IMR-90 (cell line): Measurements from ENCODE around the gene IL20. TPM values are rescaled to one million over a fixed set of nuclear protein-coding genes. Genes with fewer than 3 reads are reported as not detected.

Source experiments
- ATAC-seq: fragments of 200-7000 bp; cut with Tn5 transposase; 2 replicates; pipeline ENCODE4 v1.9.1; 2020; ENCODE audit warnings: low read depth, mild to moderate bottlenecking, moderate library complexity
- BruUV-seq: library from RNA; stranded (reverse); fragments of 400-500 nt; replicated peaks from 2 replicates; lab custom pipeline; 2021; lab: Mats Ljungman, UMichigan
- CTCF ChIA-PET: fragments of 300-600 bp; formaldehyde crosslinking; extraction: SDS; loops from one replicate; lab custom pipeline; 2021; ENCODE audit warnings: antibody characterized with exemption; lab: Yijun Ruan, JAX
- POLR2A ChIA-PET: fragments of 300-600 bp; sonication (Branson Sonifier 250); formaldehyde crosslinking; loops from one replicate; lab custom pipeline; 2022; ENCODE audit warnings: antibody characterized with exemption; ENCODE audit not compliant: unreplicated experiment; lab: Charles Lee
- DNase-seq: peaks from one replicate; pipeline ENCODE4 v3.0.0; 2013
- H2AFZ ChIP-seq: replicated peaks from 2 replicates; pipeline ENCODE3; 2013; ENCODE audit warnings: low read length, mild to moderate bottlenecking; ENCODE audit not compliant: poor library complexity
- H2AK5ac ChIP-seq: 2 replicates; pipeline ENCODE4 v1.6.1; 2013; ENCODE audit warnings: low read depth, low read length, inconsistent platforms
- H2AK9ac ChIP-seq: replicated peaks from 2 replicates; pipeline ENCODE3; 2013; ENCODE audit warnings: mild to moderate bottlenecking, low read depth, low read length, moderate library complexity; ENCODE audit not compliant: poor library complexity
- H2BK120ac ChIP-seq: 2 replicates; pipeline ENCODE4 v1.6.1; 2013; ENCODE audit warnings: low read depth, low read length, inconsistent platforms
- H2BK15ac ChIP-seq: 3 replicates; pipeline ENCODE4 v1.6.1; 2013; ENCODE audit warnings: low read depth, low read length, inconsistent platforms
- H2BK20ac ChIP-seq: 2 replicates; pipeline ENCODE4 v1.6.1; 2013; ENCODE audit warnings: low read depth, mild to moderate bottlenecking, inconsistent platforms, low read length, moderate library complexity
- H2BK5ac ChIP-seq: 2 replicates; pipeline ENCODE4 v1.6.1; 2013; ENCODE audit warnings: mild to moderate bottlenecking, low read depth, low read length, inconsistent platforms; ENCODE audit not compliant: poor library complexity, severe bottlenecking
- H3K14ac ChIP-seq: replicated peaks from 2 replicates; pipeline ENCODE4 v1.6.1; 2013; ENCODE audit warnings: low read depth, low read length, inconsistent platforms
- H3K18ac ChIP-seq: 2 replicates; pipeline ENCODE4 v1.6.1; 2013; ENCODE audit warnings: low read depth, low read length, control low read depth
- H3K23ac ChIP-seq: 2 replicates; pipeline ENCODE4 v1.6.1; 2013; ENCODE audit warnings: low read depth, low read length, inconsistent platforms
- H3K27ac ChIP-seq: 2 replicates; pipeline ENCODE4 v1.5.1; 2013; ENCODE audit warnings: mild to moderate bottlenecking, control low read depth, low read length; ENCODE audit not compliant: insufficient read depth
- H3K27me3 ChIP-seq: 2 replicates; pipeline ENCODE4 v1.6.1; 2013; ENCODE audit warnings: low read length; ENCODE audit not compliant: control insufficient read depth, insufficient read depth
- H3K36me3 ChIP-seq: 2 replicates; pipeline ENCODE4 v1.6.1; 2013; ENCODE audit warnings: low read length, mixed read lengths; ENCODE audit not compliant: control insufficient read depth, insufficient read depth
- H3K4ac ChIP-seq: 2 replicates; pipeline ENCODE4 v1.6.1; 2013; ENCODE audit warnings: low read depth, low read length, inconsistent platforms
- H3K4me1 ChIP-seq: 2 replicates; pipeline ENCODE4 v1.6.1; 2013; ENCODE audit warnings: low read length, mixed read lengths; ENCODE audit not compliant: control insufficient read depth, insufficient read depth
- H3K4me2 ChIP-seq: 2 replicates; pipeline ENCODE4 v1.6.1; 2013; ENCODE audit warnings: low read depth, mild to moderate bottlenecking, control low read depth, low read length, moderate library complexity
- H3K4me3 ChIP-seq: 2 replicates; pipeline ENCODE4 v1.5.1; 2013; ENCODE audit warnings: low read depth, mild to moderate bottlenecking, control low read depth, low read length, moderate library complexity; ENCODE audit not compliant: insufficient read depth
- H3K56ac ChIP-seq: 2 replicates; pipeline ENCODE4 v1.6.1; 2013; ENCODE audit warnings: low read length, inconsistent platforms; ENCODE audit not compliant: insufficient read depth; ENCODE audit errors: extremely low read depth
- H3K79me1 ChIP-seq, 2 experiments: 2 replicates each; pipeline ENCODE4 v1.6.1; 2013; ENCODE audit warnings: low read length in 2 of 2, inconsistent platforms in 1 of 2, low read depth in 1 of 2
- H3K9ac ChIP-seq: 2 replicates; pipeline ENCODE4 v1.6.1; 2013; ENCODE audit warnings: low read depth, low read length, control low read depth
- H3K9me1 ChIP-seq: 2 replicates; pipeline ENCODE4 v1.6.1; 2013; ENCODE audit warnings: low read length, inconsistent platforms; ENCODE audit not compliant: insufficient read depth
- H3K9me3 ChIP-seq: 2 replicates; pipeline ENCODE4 v1.6.1; 2013; ENCODE audit warnings: low read length; ENCODE audit not compliant: control insufficient read depth, insufficient read depth
- H4K20me1 ChIP-seq: 2 replicates; pipeline ENCODE4 v1.6.1; 2013; ENCODE audit warnings: low read length, inconsistent platforms; ENCODE audit not compliant: insufficient read depth
- H4K5ac ChIP-seq: 2 replicates; pipeline ENCODE4 v1.6.1; 2013; ENCODE audit warnings: mild to moderate bottlenecking, low read depth, low read length, control low read depth
- H4K8ac ChIP-seq, 2 experiments: 2 replicates each; pipeline ENCODE4 v1.6.1; 2013; ENCODE audit warnings: low read depth in 2 of 2, low read length in 2 of 2, control low read depth in 1 of 2, inconsistent platforms in 1 of 2
- H4K91ac ChIP-seq: 2 replicates; pipeline ENCODE4 v1.6.1; 2013; ENCODE audit warnings: low read depth, low read length, inconsistent platforms; ENCODE audit not compliant: insufficient read depth
- BHLHE40 ChIP-seq: fragments of 150-350 bp; IDR thresholded peaks from 2 replicates; pipeline ENCODE4 v1.6.1; 2016; ENCODE audit warnings: mild to moderate bottlenecking, low read depth, low read length
- CEBPB ChIP-seq: IDR thresholded peaks from 2 replicates; pipeline ENCODE4 v1.6.1; 2012; ENCODE audit warnings: low read depth, low read length, improper control_type of control experiment
- CHD1 ChIP-seq: IDR thresholded peaks from 2 replicates; pipeline ENCODE4 v1.6.1; 2012; ENCODE audit warnings: low read depth, low read length, improper control_type of control experiment
- CTCF ChIP-seq: conservative IDR thresholded peaks from 2 replicates; pipeline ENCODE4 v1.5.1; 2012; ENCODE audit warnings: mild to moderate bottlenecking, low read depth, low read length, improper control_type of control experiment
- FOS ChIP-seq: fragments of 150-350 bp; IDR thresholded peaks from 2 replicates; pipeline ENCODE4 v1.6.1; 2016; ENCODE audit warnings: low read depth, low read length
- MAFK ChIP-seq: IDR thresholded peaks from 2 replicates; pipeline ENCODE4 v1.6.1; 2012; ENCODE audit warnings: low read depth, low read length, improper control_type of control experiment
- MAZ ChIP-seq: IDR thresholded peaks from 2 replicates; pipeline ENCODE4 v1.6.1; 2012; ENCODE audit warnings: low read depth, mild to moderate bottlenecking, low read length, improper control_type of control experiment, moderate library complexity, borderline replicate concordance
- MXI1 ChIP-seq: IDR thresholded peaks from 2 replicates; pipeline ENCODE4 v1.6.1; 2012; ENCODE audit warnings: low read depth, mild to moderate bottlenecking, low read length, moderate library complexity, borderline replicate concordance
- NFE2L2 ChIP-seq: fragments of 150-350 bp; IDR thresholded peaks from 2 replicates; pipeline ENCODE4 v1.6.1; 2016; ENCODE audit warnings: low read depth, mild to moderate bottlenecking, low read length
- RCOR1 ChIP-seq: IDR thresholded peaks from 2 replicates; pipeline ENCODE4 v1.6.1; 2012; ENCODE audit warnings: mild to moderate bottlenecking, low read length, improper control_type of control experiment; ENCODE audit not compliant: insufficient replicate concordance
- RFX5 ChIP-seq: IDR thresholded peaks from 2 replicates; pipeline ENCODE4 v1.8.0; 2012; ENCODE audit warnings: low read depth, mild to moderate bottlenecking, low read length, moderate library complexity
- SMC3 ChIP-seq: fragments of 150-350 bp; IDR thresholded peaks from 2 replicates; pipeline ENCODE4 v1.6.1; 2016; ENCODE audit warnings: low read depth, mild to moderate bottlenecking, antibody characterized with exemption, low read length, moderate library complexity
- WGBS, 2 experiments: methylation state at CpG; one replicate each; pipeline versions ENCODE4 v1.1.5 to v1.1.7; 2013; ENCODE audit warnings: missing lambda C conversion rate in 2 of 2; ENCODE audit not compliant: insufficient read length in 1 of 2; ENCODE audit errors: extremely low coverage in 2 of 2; 5-methylcytosine and 5-hydroxymethylcytosine counted together
- dilution Hi-C: fragments of 300-500 bp; cut with HindIII; formaldehyde crosslinking; loops from one replicate; pipeline ENCODE4 v1.14.3; 2018; ENCODE audit warnings: low sequenced_read_pairs; ENCODE audit not compliant: unreplicated experiment
- in situ Hi-C: fragments of 300-500 bp; cut with MboI; formaldehyde crosslinking; loops from 3 replicates; pipeline ENCODE4 v1.14.3; 2019; ENCODE audit warnings: low sequenced_read_pairs, inconsistent platforms, mixed read lengths
- intact Hi-C: fragments of 100-400 bp; cut with micrococcal nuclease; formaldehyde crosslinking; loops from 2 replicates; pipeline ENCODE4 v1.10.0; 2022
- polyA plus RNA-seq, 3 experiments: library from polyadenylated mRNA; depleted of rRNA; stranded (reverse); fragments of >200 nt; gene quantifications; 2 replicates each; pipeline ENCODE4 v1.2.3, GENCODE V29; 2012; ENCODE audit warnings: low replicate concordance in 1 of 3
- total RNA-seq: library from RNA; depleted of rRNA; stranded (reverse); fragments of >200 nt; gene quantifications from 2 replicates; pipeline ENCODE4 v1.2.3, GENCODE V29; 2012
- TF ChIP-seq, protein P1 (sequence below): fragments of 150-350 bp; IDR thresholded peaks from 2 replicates; pipeline ENCODE4 v1.6.1; 2016; ENCODE audit warnings: low read depth, mild to moderate bottlenecking, low read length, moderate library complexity, borderline replicate concordance

Gene IL20
- total and polyA plus RNA-seq, 2 of the 4 experiments (the other 2 are of a cell fraction) = not detected

DNA sequence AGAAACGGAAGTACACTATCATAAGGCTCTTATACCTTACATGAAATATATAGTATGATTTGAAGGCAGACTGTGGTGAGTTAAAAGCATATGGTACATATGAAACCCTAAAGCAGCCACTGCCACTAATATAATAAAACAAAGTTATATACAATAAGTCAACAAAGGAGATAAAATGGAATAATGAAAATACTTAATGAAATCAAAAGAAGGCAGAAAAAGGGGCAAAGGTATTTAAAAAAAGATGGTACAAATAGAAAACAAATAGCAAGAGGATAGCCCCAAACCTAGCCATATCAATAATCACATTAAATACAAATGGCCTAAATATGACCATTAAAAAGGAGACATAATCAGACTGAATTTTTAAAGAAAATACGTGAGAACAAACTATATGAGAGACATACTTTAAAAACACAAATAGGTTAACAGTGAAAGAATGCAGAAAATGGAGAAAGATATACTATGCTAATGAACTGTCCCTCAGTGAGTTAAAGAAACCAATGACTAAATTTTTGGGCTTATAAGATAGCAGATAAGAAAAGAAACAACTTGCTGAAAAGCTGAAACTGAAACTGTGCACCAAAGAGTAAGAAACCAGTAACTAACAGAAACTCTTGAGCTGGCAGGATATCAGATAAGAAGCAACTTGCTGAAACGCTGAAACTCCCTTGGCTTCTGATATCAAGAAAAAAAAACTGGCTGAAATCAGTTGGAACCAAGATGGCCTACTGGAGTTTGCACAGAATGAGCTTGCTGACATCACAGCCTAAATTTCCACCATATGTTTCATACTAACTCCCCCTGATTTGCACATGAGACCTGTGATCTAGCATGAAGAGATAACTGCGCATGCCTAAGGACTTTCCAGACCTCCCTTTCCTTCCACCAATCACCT lies 48.8 kb upstream of the IL20 start (continued):
- TF ChIP-seq CEBPB (no peak), MAFK (no peak), SMC3 (no peak)

DNA sequence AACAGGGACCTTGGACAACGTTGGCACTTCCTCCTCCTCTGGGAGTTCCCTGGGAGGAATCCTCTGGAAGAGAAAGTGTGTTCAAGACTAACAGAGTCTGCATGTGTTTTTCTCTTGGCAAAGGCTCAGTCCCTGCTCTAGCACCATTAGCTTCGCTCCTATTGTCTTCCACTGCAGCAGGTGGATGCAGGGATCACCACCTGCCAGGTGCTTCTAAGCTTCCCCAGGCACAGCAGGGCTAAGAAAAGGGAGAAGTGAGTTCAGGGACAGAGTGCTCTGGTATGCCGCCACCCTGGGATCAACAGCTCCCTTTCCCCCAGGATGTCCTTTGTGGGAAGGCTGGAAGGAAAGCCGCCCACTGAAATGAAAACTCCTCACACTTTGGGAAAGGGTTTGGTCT lies 43.9 kb upstream of the IL20 start:
- Histone ChIP-seq H2AK5ac (no peak overlapping the region), H3K18ac (no peak overlapping the region), H3K56ac (no peak overlapping the region), H4K20me1 (no peaks in the 10 kb centered on the region), H3K23ac (no peak overlapping the region), H3K4ac (no peak overlapping the region; the same call in 1 of the 2 replicates), H3K4me1 (peaks cover 5% of the 10 kb centered on the region), H3K9ac (no peak overlapping the region), H2AK9ac (no peak overlapping the region), H2BK15ac (no peak overlapping the region), H3K9me3 (no peaks in the 10 kb centered on the region), H3K27me3 (no peaks in the 10 kb centered on the region; the same call in 1 of the 2 replicates), H3K9me1 (peaks cover 6% of the 10 kb centered on the region), H2BK20ac (no peak overlapping the region), H2AFZ (no peak overlapping the region), H4K91ac (no peak overlapping the region), H2BK5ac (no peak overlapping the region), H3K4me3 (no peak overlapping the region), H2BK120ac (0 out of 2 replicates have a peak overlapping the region, but pooled peaks have one; percentile 41), H3K36me3 (no peaks in the 10 kb centered on the region), H4K5ac (no peak overlapping the region), H3K14ac (no peak overlapping the region), H3K27ac (no peak overlapping the region), H3K79me1 (no peaks in the 10 kb centered on the region), H4K8ac (no peak overlapping the region), H3K4me2 (no peak overlapping the region)
- intact Hi-C loops (no loop called here), dilution Hi-C loops (no loop called here), in situ Hi-C loops (no loop called here)
- CTCF ChIA-PET = no interaction called here
- BruUV-seq = no TSS peak
- ATAC-seq (no peak), DNase-seq (no peak)
- no CpG with 5 or more reads among the region's 4 CpGs for WGBS, 2 experiments
- POLR2A ChIA-PET = no interaction called here
- TF ChIP-seq RCOR1 (no peak), MAFK (no peak), MXI1 (no peak), SMC3 (no peak), CHD1 (no peak), MAZ (no peak), CTCF (no peak), RFX5 (no peak), BHLHE40 (no peak), CEBPB (no peak), FOS (no peak), NFE2L2 (no peak)
- TF ChIP-seq, protein P1, sequence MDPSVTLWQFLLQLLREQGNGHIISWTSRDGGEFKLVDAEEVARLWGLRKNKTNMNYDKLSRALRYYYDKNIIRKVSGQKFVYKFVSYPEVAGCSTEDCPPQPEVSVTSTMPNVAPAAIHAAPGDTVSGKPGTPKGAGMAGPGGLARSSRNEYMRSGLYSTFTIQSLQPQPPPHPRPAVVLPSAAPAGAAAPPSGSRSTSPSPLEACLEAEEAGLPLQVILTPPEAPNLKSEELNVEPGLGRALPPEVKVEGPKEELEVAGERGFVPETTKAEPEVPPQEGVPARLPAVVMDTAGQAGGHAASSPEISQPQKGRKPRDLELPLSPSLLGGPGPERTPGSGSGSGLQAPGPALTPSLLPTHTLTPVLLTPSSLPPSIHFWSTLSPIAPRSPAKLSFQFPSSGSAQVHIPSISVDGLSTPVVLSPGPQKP = no peak
